ENCODE measurements around the gene GRB10.

GRCh38 chr7:50650057-50650664 lies 132.5 kb downstream of the GRB10 start:
- TF ChIP-seq CTCF (IDR thresholded peaks at IDR 0.05) (no peak), POLR2A (IDR thresholded peaks at IDR 0.05) (no peak)
